HepG2 (cell line): ENCODE data around the gene SYDE1. TPM values are rescaled to one million over a fixed set of nuclear protein-coding genes. Genes with fewer than 3 reads are reported as not detected.

Experiments
- ATF7-NPFF ChIP-seq: sonication (generic); formaldehyde crosslinking; IDR thresholded peaks from 2 replicates; pipeline ENCODE4 v1.8.1; 2023; ENCODE audit warnings: mild to moderate bottlenecking, low read depth, missing genetic modification reagents, moderate library complexity
- HMGA1 ChIP-seq: sonication (generic); formaldehyde crosslinking; conservative IDR thresholded peaks from 2 replicates; pipeline ENCODE4 v1.4.0; 2020; ENCODE audit warnings: missing genetic modification reagents
- MXD4 ChIP-seq: IDR thresholded peaks from 2 replicates; pipeline ENCODE4 v1.6.1; 2016; ENCODE audit warnings: mild to moderate bottlenecking, missing biosample characterization, missing genetic modification reagents
- POLR2G ChIP-seq: fragments of 200-400 bp; formaldehyde crosslinking; IDR thresholded peaks from 2 replicates; pipeline ENCODE4 v1.6.1; 2018; ENCODE audit warnings: mild to moderate bottlenecking, low read depth, low read length, moderate library complexity
- SAP130 ChIP-seq: IDR thresholded peaks from 2 replicates; pipeline ENCODE4 v1.6.1; 2016; ENCODE audit warnings: low read depth
- TOPORS ChIP-seq: sonication (generic); formaldehyde crosslinking; IDR thresholded peaks from 2 replicates; pipeline ENCODE4 v1.8.0; 2023; ENCODE audit warnings: mild to moderate bottlenecking, missing genetic modification reagents
- ZNF407 ChIP-seq: sonication (generic); formaldehyde crosslinking; IDR thresholded peaks from one replicate; pipeline ENCODE4 v1.5.1; 2020; ENCODE audit warnings: mild to moderate bottlenecking, missing genetic modification reagents; ENCODE audit errors: not compliant biosample characterization
- ZNF713 ChIP-seq: sonication (generic); formaldehyde crosslinking; IDR thresholded peaks from 2 replicates; pipeline ENCODE4 v1.4.0; 2020; ENCODE audit warnings: mild to moderate bottlenecking, missing genetic modification reagents
- ZNF790 ChIP-seq: sonication (generic); formaldehyde crosslinking; IDR thresholded peaks from 2 replicates; pipeline ENCODE4 v1.8.0; 2022; ENCODE audit warnings: missing genetic modification reagents, mild to moderate bottlenecking, borderline replicate concordance
- polyA plus RNA-seq, 8 experiments: library from polyadenylated mRNA; depleted of rRNA in 3 of 8; stranded (reverse) in 7 of 8; unstranded in 1 of 8; fragments of >200 nt; fragmentation: Illumina TruSeq in 4 of 8; extraction: Trizol in 4 of 8; gene quantifications; 2 replicates each; pipeline versions ENCODE4 v1.2.1 to v1.2.3, GENCODE V29; 2011 to 2016; ENCODE audit warnings: low read depth in 4 of 8, missing spikeins in 1 of 8, mixed read lengths in 1 of 8; ENCODE audit not compliant: insufficient read depth in 1 of 8
- total RNA-seq, 5 experiments: library from RNA; depleted of rRNA; stranded (reverse); fragments of >200 nt; fragmentation: Illumina TruSeq; extraction: Trizol; gene quantifications; 2 replicates each; pipeline ENCODE4 v1.2.3, GENCODE V29; 2016; ENCODE audit warnings: low read depth in 1 of 5
- TF ChIP-seq, protein P1 (sequence below): IDR thresholded peaks from 2 replicates; pipeline ENCODE4 v1.6.1; 2012; ENCODE audit warnings: low read depth, low read length, improper control_type of control experiment
- TF ChIP-seq, protein P2 (sequence below): sonication (generic); IDR thresholded peaks from 2 replicates; pipeline ENCODE4 v1.6.1; 2016; ENCODE audit warnings: low read depth, borderline replicate concordance
- TF ChIP-seq, protein P3 (sequence below): sonication (generic); formaldehyde crosslinking; IDR thresholded peaks from 2 replicates; pipeline ENCODE4 v1.4.0; 2020; ENCODE audit warnings: mild to moderate bottlenecking, low read depth, missing genetic modification reagents

Gene SYDE1
- total and polyA plus RNA-seq, 2 of the 13 experiments (the other 11 are each of a cell fraction or from before 2014, with no cell fraction given): 4.3 to 13.6 TPM

DNA sequence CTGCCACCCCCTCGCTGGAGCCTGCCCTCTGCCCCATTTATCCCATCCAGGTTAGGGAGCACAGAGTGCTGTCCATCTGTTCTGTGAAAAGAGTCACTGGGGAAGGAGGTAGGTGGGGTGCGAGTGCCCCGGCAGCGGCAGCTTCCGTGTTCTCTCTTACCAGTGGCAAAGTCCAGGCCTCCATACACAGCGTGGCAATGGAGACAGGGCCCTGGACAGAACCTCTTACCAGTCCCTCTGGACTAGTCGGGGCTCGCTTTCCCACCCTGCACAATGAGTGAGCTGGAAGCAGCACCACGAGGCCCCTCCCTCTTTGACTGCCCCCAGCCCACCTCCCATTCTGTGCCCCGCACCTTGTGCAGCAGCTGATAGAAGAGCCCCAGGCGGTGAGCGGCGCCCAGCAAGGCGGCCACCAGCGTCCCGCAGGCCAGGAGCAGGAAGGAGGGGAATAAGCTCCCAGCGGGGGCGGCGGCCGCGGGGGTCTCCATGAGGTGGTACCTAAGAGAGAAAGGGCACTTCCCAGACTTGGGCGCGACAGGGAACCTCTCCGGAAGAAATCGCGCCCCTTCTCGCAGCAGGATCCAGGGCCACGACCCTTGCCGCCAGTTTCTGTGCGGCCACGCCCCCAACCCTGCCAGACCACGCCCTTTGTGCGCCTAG lies 17.5 kb downstream of the SYDE1 start (continued):
- TF ChIP-seq, protein P1, sequence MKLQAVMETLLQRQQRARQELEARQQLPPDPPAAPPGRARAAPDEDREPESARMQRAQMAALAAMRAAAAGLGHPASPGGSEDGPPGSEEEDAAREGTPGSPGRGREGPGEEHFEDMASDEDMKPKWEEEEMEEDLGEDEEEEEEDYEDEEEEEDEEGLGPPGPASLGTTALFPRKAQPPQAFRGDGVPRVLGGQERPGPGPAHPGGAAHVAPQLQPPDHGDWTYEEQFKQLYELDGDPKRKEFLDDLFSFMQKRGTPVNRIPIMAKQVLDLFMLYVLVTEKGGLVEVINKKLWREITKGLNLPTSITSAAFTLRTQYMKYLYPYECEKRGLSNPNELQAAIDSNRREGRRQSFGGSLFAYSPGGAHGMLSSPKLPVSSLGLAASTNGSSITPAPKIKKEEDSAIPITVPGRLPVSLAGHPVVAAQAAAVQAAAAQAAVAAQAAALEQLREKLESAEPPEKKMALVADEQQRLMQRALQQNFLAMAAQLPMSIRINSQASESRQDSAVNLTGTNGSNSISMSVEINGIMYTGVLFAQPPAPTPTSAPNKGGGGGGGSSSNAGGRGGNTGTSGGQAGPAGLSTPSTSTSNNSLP: 0 out of 2 replicates have a peak, but pooled peaks have one; percentile 2
- TF ChIP-seq ZNF713 (no peak), ZNF790 (peak; percentile 78; the same call in 1 of the 2 replicates), TOPORS (CRISPR knock-in tag) (0 out of 2 replicates have a peak, but pooled peaks have one; percentile 37), ATF7-NPFF (CRISPR knock-in tag) (peak; percentile 26), HMGA1 (CRISPR knock-in tag) (no peak), ZNF407 (CRISPR knock-in tag) (peak; percentile 16), SAP130 (no peak), MXD4 (no peak), POLR2G (peak; percentile 56; the same call in 1 of the 2 replicates)
- TF ChIP-seq, protein P2, sequence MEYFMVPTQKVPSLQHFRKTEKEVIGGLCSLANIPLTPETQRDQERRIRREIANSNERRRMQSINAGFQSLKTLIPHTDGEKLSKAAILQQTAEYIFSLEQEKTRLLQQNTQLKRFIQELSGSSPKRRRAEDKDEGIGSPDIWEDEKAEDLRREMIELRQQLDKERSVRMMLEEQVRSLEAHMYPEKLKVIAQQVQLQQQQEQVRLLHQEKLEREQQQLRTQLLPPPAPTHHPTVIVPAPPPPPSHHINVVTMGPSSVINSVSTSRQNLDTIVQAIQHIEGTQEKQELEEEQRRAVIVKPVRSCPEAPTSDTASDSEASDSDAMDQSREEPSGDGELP: peak; percentile 41; the same call in 1 of the 2 replicates
- TF ChIP-seq, protein P3, sequence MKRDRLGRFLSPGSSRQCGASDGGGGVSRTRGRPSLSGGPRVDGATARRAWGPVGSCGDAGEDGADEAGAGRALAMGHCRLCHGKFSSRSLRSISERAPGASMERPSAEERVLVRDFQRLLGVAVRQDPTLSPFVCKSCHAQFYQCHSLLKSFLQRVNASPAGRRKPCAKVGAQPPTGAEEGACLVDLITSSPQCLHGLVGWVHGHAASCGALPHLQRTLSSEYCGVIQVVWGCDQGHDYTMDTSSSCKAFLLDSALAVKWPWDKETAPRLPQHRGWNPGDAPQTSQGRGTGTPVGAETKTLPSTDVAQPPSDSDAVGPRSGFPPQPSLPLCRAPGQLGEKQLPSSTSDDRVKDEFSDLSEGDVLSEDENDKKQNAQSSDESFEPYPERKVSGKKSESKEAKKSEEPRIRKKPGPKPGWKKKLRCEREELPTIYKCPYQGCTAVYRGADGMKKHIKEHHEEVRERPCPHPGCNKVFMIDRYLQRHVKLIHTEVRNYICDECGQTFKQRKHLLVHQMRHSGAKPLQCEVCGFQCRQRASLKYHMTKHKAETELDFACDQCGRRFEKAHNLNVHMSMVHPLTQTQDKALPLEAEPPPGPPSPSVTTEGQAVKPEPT: no peak
